Endothelial cell of umbilical vein (primary cell): ENCODE data around the gene PSD2. TPM values are rescaled to one million over a fixed set of nuclear protein-coding genes. Genes with fewer than 3 reads are reported as not detected.

Experiments used
- BruUV-seq: library from RNA; stranded (reverse); fragments of 400-500 nt; replicated peaks from 2 replicates; lab custom pipeline; 2021; lab: Mats Ljungman, UMichigan
- CTCF ChIA-PET: fragments of 300-600, 350-600 bp; sonication (Branson Sonifier 250); formaldehyde crosslinking; loops from one replicate; lab custom pipeline; 2021; ENCODE audit warnings: antibody characterized with exemption, inconsistent platforms; lab: Charles Lee
- POLR2A ChIA-PET: fragments of 300-600, 350-600 bp; sonication (Branson Sonifier 250); formaldehyde crosslinking; loops from one replicate; lab custom pipeline; 2021; ENCODE audit warnings: antibody characterized with exemption, inconsistent platforms; lab: Charles Lee
- DNase-seq: peaks from one replicate; pipeline ENCODE4 v3.0.0-alpha.2; 2011; ENCODE audit warnings: low read depth, low spot score
- FAIRE-seq: peaks from 2 replicates; lab custom pipeline; 2011; peaks lifted over from hg19 to GRCh38; lab: Jason Lieb, UNC
- H2AFZ ChIP-seq: 2 replicates; pipeline ENCODE4 v1.6.0; 2012; ENCODE audit warnings: low read depth, low read length, control low read depth, inconsistent platforms
- H3K27ac ChIP-seq: 2 replicates; pipeline ENCODE4 v1.5.1; 2011; ENCODE audit warnings: low read depth, mild to moderate bottlenecking, control low read depth, low read length, moderate library complexity; ENCODE audit not compliant: insufficient read depth
- H3K27me3 ChIP-seq, 2 experiments: 2 replicates each; pipeline versions ENCODE4 v1.6.0 to v1.6.1; 2011; ENCODE audit warnings: low read length in 2 of 2, mixed read lengths in 1 of 2; ENCODE audit not compliant: control insufficient read depth in 2 of 2, insufficient read depth in 2 of 2
- H3K36me3 ChIP-seq, 2 experiments: 2 replicates in 1 of 2; 3 replicates in 1 of 2; pipeline ENCODE4 v1.5.1; 2011; ENCODE audit warnings: low read length in 2 of 2, mild to moderate bottlenecking in 1 of 2, moderate library complexity in 1 of 2; ENCODE audit not compliant: control insufficient read depth in 2 of 2, insufficient read depth in 2 of 2; ENCODE audit errors: extremely low read depth in 1 of 2
- H3K4me1 ChIP-seq: 3 replicates; pipeline ENCODE4 v1.5.1; 2011; ENCODE audit warnings: mild to moderate bottlenecking, low read length; ENCODE audit not compliant: control insufficient read depth, insufficient read depth; ENCODE audit errors: extremely low read depth
- H3K4me2 ChIP-seq: 2 replicates; pipeline ENCODE4 v1.6.1; 2011; ENCODE audit warnings: low read length, control low read depth, mixed read lengths; ENCODE audit not compliant: insufficient read depth
- H3K4me3 ChIP-seq, 3 experiments: fragments of 200-600 bp in 1 of 3; sonication (generic), shearing (Covaris generic) in 1 of 3; replicated peaks in 1 of 3; 2 replicates each; pipeline ENCODE4 v1.5.1; 2011 to 2016; ENCODE audit warnings: control low read depth in 3 of 3, low read length in 3 of 3, mild to moderate bottlenecking in 2 of 3, inconsistent platforms in 1 of 3, low read depth in 1 of 3, moderate library complexity in 1 of 3; ENCODE audit not compliant: insufficient read depth in 1 of 3
- H3K79me2 ChIP-seq: 2 replicates; pipeline ENCODE4 v1.6.0; 2012; ENCODE audit warnings: low read length, inconsistent platforms; ENCODE audit not compliant: control insufficient read depth, insufficient read depth
- H3K9ac ChIP-seq: replicated peaks from 2 replicates; pipeline ENCODE3; 2011; ENCODE audit warnings: low read length, control low read depth; ENCODE audit not compliant: insufficient read depth; ENCODE audit errors: extremely low read depth
- H3K9me1 ChIP-seq: replicated peaks from 3 replicates; pipeline ENCODE4 v1.6.0; 2011; ENCODE audit warnings: mild to moderate bottlenecking, low read length; ENCODE audit not compliant: control insufficient read depth, insufficient read depth; ENCODE audit errors: extremely low read depth
- H3K9me3 ChIP-seq: replicated peaks from 2 replicates; pipeline ENCODE4 v1.5.1; 2012; ENCODE audit warnings: low read length, inconsistent platforms; ENCODE audit not compliant: control insufficient read depth, insufficient read depth
- H4K20me1 ChIP-seq: replicated peaks from 2 replicates; pipeline ENCODE3; 2011; ENCODE audit warnings: mild to moderate bottlenecking, low read length; ENCODE audit not compliant: control insufficient read depth, insufficient read depth; ENCODE audit errors: extremely low read depth
- EZH2 ChIP-seq: IDR thresholded peaks from 2 replicates; pipeline ENCODE4 v1.6.1; 2012; ENCODE audit warnings: borderline replicate concordance, low read depth, mild to moderate bottlenecking, moderate library complexity, low read length, inconsistent platforms; ENCODE audit not compliant: severe bottlenecking
- JUN ChIP-seq: IDR thresholded peaks from 2 replicates; pipeline ENCODE4 v1.6.1; 2011; ENCODE audit warnings: borderline replicate concordance, low read depth; ENCODE audit not compliant: insufficient read length, insufficient read depth
- MYC ChIP-seq: IDR thresholded peaks from one replicate; pipeline ENCODE4 v1.6.1; 2011; ENCODE audit warnings: mild to moderate bottlenecking, low read depth, low read length
- POLR2A ChIP-seq: IDR thresholded peaks from 2 replicates; pipeline ENCODE4 v1.6.1; 2012; ENCODE audit warnings: low read depth, mild to moderate bottlenecking, control low read depth, low read length
- POLR2AphosphoS5 ChIP-seq: IDR thresholded peaks from 2 replicates; pipeline ENCODE4 v1.6.1; 2012; ENCODE audit warnings: low read depth, mild to moderate bottlenecking, control low read depth, low read length, moderate library complexity; ENCODE audit not compliant: insufficient read depth
- dilution Hi-C: fragments of 300-500 bp; cut with MboI; formaldehyde crosslinking; loops from one replicate; pipeline ENCODE4 v1.15.0; 2019; ENCODE audit warnings: low sequenced_read_pairs; ENCODE audit not compliant: extremely low pct_ligation_motif_present
- intact Hi-C: fragments of 100-400 bp; cut with micrococcal nuclease; formaldehyde crosslinking; loops from one replicate; pipeline ENCODE4 v1.10.0; 2022
- polyA plus RNA-seq, 4 experiments: library from polyadenylated mRNA; depleted of rRNA in 3 of 4; stranded (reverse) in 3 of 4; unstranded in 1 of 4; fragments of >200 nt; gene quantifications; 2 replicates each; pipeline versions ENCODE4 v1.2.1 to v1.2.3, GENCODE V29; 2011 to 2012; ENCODE audit warnings: missing spikeins in 1 of 4
- total RNA-seq: library from RNA; stranded (reverse); gene quantifications from 2 replicates; pipeline ENCODE4 v1.2.3, GENCODE V29; 2021
- TF ChIP-seq, protein P1 (sequence below), 2 donors: IDR thresholded peaks; 1 replicate in 1 of 2; 2 replicates in 1 of 2; pipeline ENCODE4 v1.5.1; 2011; ENCODE audit warnings: low read length in 2 of 2, mild to moderate bottlenecking in 2 of 2, moderate library complexity in 2 of 2, control low read depth in 1 of 2, inconsistent platforms in 1 of 2, low read depth in 1 of 2; ENCODE audit not compliant: insufficient read depth in 1 of 2; ENCODE audit errors: extremely low read depth in 1 of 2

Gene PSD2
- total and polyA plus RNA-seq, 2 donors (not counting 3 experiments of a cell fraction or from before 2014, with no cell fraction given) = not detected

DNA sequence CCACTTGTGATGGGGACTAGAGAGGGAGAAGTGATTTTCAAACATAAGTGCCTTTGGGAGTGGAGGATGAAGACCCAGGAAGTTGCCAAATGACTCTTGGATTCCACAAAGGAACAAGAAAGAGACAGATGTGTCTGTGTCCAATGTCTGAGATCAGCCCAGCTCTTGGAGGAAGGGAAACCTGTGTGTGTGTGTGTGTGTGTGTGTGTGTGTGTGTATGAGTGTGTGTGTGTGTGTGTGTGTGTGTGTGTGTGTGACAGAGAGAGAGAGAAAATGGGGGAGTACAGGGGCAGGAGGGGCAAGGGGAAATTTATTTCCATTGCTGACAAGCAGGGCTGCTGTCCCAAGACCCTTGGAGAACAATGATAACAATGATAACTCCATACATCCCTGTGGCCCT is 72.0 kb downstream of the PSD2 start:
- FAIRE-seq (no peak), DNase-seq (no peak)
- Histone ChIP-seq H3K9me3 (no peaks in the 10 kb centered on the region), H3K4me1 (no peaks in the 10 kb centered on the region), H3K36me3 (no peaks in the 10 kb centered on the region), H3K4me2 (no peak overlapping the region), H3K79me2 (no peaks in the 10 kb centered on the region), H3K27me3 (peaks cover 6 to 12% of the 10 kb centered on the region in 2 experiments), H3K9ac (no peak overlapping the region), H3K9me1 (no peaks in the 10 kb centered on the region), H3K4me3 (no peak overlapping the region), H4K20me1 (no peaks in the 10 kb centered on the region), H3K27ac (no peak overlapping the region), H2AFZ (no peak overlapping the region)
- BruUV-seq = no TSS peak
- dilution Hi-C loops (no loop called here), intact Hi-C loops (no loop called here)
- POLR2A ChIA-PET = no interaction called here
- TF ChIP-seq EZH2 = no peak
- no peak for TF ChIP-seq POLR2A
- TF ChIP-seq, protein P1, sequence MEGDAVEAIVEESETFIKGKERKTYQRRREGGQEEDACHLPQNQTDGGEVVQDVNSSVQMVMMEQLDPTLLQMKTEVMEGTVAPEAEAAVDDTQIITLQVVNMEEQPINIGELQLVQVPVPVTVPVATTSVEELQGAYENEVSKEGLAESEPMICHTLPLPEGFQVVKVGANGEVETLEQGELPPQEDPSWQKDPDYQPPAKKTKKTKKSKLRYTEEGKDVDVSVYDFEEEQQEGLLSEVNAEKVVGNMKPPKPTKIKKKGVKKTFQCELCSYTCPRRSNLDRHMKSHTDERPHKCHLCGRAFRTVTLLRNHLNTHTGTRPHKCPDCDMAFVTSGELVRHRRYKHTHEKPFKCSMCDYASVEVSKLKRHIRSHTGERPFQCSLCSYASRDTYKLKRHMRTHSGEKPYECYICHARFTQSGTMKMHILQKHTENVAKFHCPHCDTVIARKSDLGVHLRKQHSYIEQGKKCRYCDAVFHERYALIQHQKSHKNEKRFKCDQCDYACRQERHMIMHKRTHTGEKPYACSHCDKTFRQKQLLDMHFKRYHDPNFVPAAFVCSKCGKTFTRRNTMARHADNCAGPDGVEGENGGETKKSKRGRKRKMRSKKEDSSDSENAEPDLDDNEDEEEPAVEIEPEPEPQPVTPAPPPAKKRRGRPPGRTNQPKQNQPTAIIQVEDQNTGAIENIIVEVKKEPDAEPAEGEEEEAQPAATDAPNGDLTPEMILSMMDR (IDR thresholded peaks at IDR 0.05; ENCODE audit: extremely low read depth in 1 of 2, insufficient read depth in 1 of 2, low read depth in 1 of 2, low read length in 2 of 2) = no peak
- TF ChIP-seq JUN = no peak
- no peak for TF ChIP-seq MYC
- TF ChIP-seq POLR2AphosphoS5 = no peak
- CTCF ChIA-PET = interaction anchor here (1.1 to 3.2 kb wide), 2 partner anchors 81 to 101 kb away, joined by 3 to 36 read pairs; no protein-coding TSS in a partner anchor
